Smooth muscle cell of the brain vasculature (primary cell): Measurements from ENCODE around the gene ITSN2.

Source experiments
- DNase-seq: peaks from one replicate; pipeline ENCODE4 v3.0.0-alpha.2; 2012; ENCODE audit warnings: low read depth, low spot score

ITSN2 gene

GRCh38 chr2:24181849-24182248 lies 178.5 kb downstream of the ITSN2 start:
- DNase-seq = no peak

GRCh38 chr2:24179683-24180082 lies 180.7 kb downstream of the ITSN2 start:
- no peak for DNase-seq

DNA sequence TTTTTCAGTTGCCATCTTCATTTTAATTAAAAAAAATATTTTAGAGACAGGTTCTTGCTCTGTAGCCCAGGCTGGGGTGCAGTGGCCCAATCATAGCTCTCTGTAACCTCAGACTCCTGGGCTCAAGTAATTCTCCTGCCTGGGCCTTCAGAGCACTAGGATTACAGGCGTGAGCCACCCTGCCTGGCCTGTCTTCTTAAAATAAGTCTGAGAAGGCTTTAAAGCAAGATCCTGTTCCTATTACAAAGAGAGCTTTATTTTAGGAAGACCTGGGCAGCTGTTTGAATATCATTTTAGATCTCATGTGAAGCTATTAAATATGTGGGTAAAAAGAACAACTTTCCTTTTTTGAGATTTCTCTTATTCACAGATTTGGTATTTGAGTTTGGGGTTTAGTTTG lies 184.0 kb downstream of the ITSN2 start:
- DNase-seq = no peak

GRCh38 chr2:24175631-24176187 lies 184.6 kb downstream of the ITSN2 start:
- no peak for DNase-seq

DNA sequence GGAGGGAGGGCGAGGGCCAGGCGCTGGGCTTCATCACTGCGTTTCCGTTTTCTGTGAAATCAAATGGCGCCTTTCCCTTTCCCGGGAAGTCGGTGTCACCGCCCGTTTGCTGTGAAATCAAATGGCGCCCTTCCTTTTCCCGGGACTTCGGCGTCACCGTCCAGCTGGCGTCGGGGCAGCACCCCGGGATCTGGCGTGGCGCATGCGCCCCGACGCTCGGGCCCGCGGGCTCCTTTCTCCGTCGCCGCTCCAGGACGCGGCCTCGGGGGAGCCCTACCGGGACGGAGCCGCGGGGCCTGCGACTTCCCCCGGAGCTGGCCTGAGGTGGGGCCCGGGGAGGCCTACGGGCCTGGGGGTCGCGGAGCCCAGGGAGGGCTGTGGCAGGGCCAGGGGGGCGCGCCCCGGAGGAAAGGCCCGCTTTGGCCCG lies 185.5 kb downstream of the ITSN2 start, which contains the start of gene FAM228A:
TSS of gene FAM228A (plus strand) at position 203 of the 427 bp plus-strand sequence. CDS start 428 bp downstream, outside the sequence.
- DNase-seq = no peak

GRCh38 chr2:24169023-24169422 lies 191.3 kb downstream of the ITSN2 start:
- DNase-seq = no peak

DNA sequence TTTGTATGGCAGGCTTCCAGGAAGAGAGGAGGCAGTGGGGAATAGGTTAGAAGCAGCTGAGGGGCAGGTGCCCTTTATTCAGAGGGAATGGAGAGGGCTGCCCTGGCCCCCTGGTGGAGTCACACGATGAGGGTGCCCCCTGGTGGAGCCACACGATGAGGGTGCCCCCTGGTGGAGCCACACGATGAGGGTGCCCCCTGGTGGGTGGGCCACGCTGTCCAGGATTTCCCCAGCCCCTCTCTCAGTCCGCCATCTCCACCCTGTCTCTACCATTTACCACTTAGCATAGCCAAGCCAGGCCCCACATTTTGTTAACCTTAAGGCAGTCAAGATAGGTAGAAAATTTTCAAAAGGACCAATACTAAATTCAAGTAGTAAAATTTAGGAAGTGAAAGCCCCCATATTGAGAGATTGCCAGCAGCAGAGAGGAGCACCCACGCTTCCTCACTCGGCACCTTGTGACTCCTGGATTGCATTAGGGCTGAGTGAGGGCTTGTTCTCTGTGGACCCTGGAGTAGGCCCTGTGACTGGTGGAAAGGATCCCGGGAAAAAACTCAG lies 195.8 kb downstream of the ITSN2 start:
- DNase-seq = no peak

- no peak for DNase-seq
Observed at GRCh38 chr2:24163601-24164000, 196.7 kb downstream of the ITSN2 start.

GRCh38 chr2:24163186-24163585 lies 197.2 kb downstream of the ITSN2 start:
- no peak for DNase-seq

DNA sequence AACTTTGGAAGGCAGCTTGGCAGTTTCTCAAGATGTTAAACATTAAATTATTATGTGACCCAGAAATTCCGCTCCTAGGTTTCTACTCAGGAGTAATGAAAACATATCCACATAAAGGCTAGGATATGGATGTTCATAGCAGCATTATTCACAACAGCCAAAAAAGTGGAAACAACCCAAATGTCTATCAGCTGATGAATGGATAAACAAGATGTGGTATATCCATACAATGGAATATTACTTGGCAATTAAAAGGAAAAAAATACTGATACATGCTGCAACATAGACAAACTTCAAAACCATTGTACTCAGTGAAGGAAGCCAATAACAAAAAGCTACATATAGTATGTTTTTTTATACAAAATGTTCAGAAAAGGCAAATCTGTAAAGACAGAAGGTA lies 197.8 kb downstream of the ITSN2 start:
- DNase-seq = no peak

DNA sequence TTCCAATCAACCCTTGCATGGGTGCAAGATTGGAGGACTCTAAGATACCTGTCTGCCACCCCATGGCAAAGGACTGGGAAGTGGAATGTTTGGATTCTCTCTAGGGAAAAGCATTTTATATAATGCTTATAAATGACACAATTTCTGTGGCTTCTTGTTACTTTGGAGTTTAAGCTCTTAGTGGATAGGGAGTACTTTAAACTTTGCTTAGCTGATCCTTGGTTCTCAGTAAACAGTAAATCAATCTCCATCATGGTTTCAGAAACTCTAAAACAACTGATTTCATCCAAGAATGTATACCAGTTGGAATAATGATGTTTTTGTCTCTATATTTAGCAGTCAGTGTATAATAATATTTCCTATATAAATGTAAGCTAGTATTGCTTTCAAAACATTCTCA lies 199.6 kb downstream of the ITSN2 start:
- no peak for DNase-seq

DNA sequence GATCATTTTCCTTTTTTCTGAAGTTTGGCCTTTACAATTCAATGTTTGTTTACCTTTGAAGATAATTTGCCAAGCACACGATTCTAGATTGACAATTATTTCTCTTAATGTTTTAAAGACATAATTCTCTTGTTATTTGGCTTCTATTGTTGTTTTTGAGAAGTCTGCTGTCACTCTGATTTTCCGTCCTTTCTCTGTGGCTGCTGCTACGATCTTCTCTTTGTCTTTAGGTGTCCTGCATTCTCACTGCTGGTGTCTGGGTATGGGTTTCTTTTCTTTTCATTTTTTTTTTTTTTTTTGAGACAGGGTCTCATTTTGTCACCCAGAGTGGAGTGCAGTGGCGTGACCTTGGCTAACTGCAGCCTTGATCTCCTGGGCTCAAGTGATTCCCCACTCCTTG lies 200.6 kb downstream of the ITSN2 start:
- no peak for DNase-seq

DNA sequence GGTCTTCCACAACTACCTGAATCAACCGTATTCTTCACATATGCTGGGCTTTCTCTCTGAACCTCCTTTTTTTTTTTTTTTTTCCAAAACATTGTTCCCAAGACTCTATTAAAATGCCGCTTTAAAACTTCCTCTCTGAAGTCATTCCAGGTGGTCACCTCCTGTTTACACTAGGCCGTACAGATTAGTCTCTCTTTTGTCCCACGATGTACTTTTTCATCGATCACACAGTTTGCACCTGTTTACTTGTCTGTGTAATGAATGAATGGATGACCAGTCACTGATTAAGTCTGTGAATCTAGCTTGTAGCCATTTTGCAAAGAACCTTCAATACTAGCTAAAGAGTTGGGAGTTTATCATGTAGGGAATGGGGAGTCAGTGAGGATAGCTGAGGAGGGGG lies 202.2 kb downstream of the ITSN2 start:
- DNase-seq = no peak

- DNase-seq = no peak
Observed at GRCh38 chr2:24153478-24153877, 206.9 kb downstream of the ITSN2 start.
